IPS-15b (cell line): ENCODE measurements around the gene IGLON5.

ENCODE experiments used
- H3K27me3 ChIP-seq: one replicate; pipeline ENCODE4 v1.6.1; 2013; ENCODE audit warnings: low read length; ENCODE audit not compliant: control insufficient read depth, insufficient read depth
- H3K36me3 ChIP-seq: one replicate; pipeline ENCODE4 v1.6.1; 2013; ENCODE audit warnings: low read length; ENCODE audit not compliant: control insufficient read depth, insufficient read depth
- H3K4me1 ChIP-seq: one replicate; pipeline ENCODE4 v1.6.1; 2013; ENCODE audit warnings: mild to moderate bottlenecking, low read length; ENCODE audit not compliant: control insufficient read depth, insufficient read depth
- H3K4me3 ChIP-seq: one replicate; pipeline ENCODE4 v1.5.1; 2013; ENCODE audit warnings: low read depth, low read length
- H3K9ac ChIP-seq: one replicate; pipeline ENCODE4 v1.6.1; 2013; ENCODE audit warnings: low read depth, mild to moderate bottlenecking, low read length
- H3K9me3 ChIP-seq: one replicate; pipeline ENCODE4 v1.6.1; 2013; ENCODE audit warnings: mild to moderate bottlenecking, low read length; ENCODE audit not compliant: control insufficient read depth, insufficient read depth

IGLON5 gene

DNA sequence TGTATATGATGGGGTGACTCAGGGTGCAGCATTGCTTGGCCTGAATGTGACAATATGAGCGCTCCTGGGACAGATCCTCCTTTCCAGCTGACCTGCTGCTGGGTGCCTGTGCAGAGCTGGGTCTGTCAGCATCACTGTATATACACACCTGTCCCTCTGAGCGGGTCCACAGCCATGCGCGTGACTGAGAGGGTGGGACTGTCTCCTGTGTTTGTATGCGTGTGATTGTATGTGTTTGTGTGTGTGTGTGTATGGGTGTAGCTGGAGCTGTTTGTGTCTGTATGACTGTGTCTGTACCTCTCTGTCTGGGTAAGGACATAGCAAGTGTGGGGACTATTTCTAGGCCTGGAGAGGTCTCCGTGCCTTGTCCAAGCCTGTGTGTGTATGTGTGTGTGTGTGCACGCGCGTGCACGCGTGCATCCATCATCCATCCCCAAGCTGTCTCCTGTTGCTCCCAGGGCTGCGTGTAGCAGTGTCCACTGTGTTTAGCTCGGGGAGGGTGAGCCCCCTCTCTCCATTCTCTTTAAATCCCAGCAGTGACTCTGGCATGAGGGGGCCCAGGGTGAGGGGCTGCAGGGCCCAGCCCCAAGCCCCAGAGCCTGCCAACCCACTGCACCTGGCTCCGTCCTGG lies 8.3 kb downstream of the IGLON5 start:
- Histone ChIP-seq H3K4me3 (no peak overlapping the region), H3K27me3 (peaks cover 2% of the 10 kb centered on the region), H3K9me3 (no peaks in the 10 kb centered on the region)

GRCh38 chr19:51320280-51320657 lies 8.8 kb downstream of the IGLON5 start:
- H3K9me3 ChIP-seq: no peaks in the 10 kb centered on the region

More for the DNA sequence above, 8.3 kb downstream of the IGLON5 start:
- no peak overlapping the region for H3K9ac ChIP-seq
- no peaks in the 10 kb centered on the region for H3K4me1 ChIP-seq
- H3K36me3 ChIP-seq: no peaks in the 10 kb centered on the region

GRCh38 chr19:51321799-51322198 lies 10.4 kb downstream of the IGLON5 start:
- no peaks in the 10 kb centered on the region for H3K4me1 ChIP-seq
- H3K27me3 ChIP-seq: peaks cover 8% of the 10 kb centered on the region
- H3K9me3 ChIP-seq: no peaks in the 10 kb centered on the region

More at GRCh38 chr19:51320280-51320657, 8.8 kb downstream of the IGLON5 start:
- no peak overlapping the region for H3K9ac ChIP-seq
- no peaks in the 10 kb centered on the region for H3K36me3 ChIP-seq
- H3K27me3 ChIP-seq: peaks cover 2% of the 10 kb centered on the region
- H3K4me3 ChIP-seq: no peak overlapping the region
- H3K4me1 ChIP-seq: no peaks in the 10 kb centered on the region

GRCh38 chr19:51323481-51324166 lies 12.2 kb downstream of the IGLON5 start:
- H3K4me3 ChIP-seq: no peak overlapping the region
- no peaks in the 10 kb centered on the region for H3K9me3 ChIP-seq
- H3K36me3 ChIP-seq: no peaks in the 10 kb centered on the region
- no peak overlapping the region for H3K9ac ChIP-seq
- no peaks in the 10 kb centered on the region for H3K4me1 ChIP-seq
- peaks cover 11% of the 10 kb centered on the region for H3K27me3 ChIP-seq

More at GRCh38 chr19:51321799-51322198, 10.4 kb downstream of the IGLON5 start:
- no peak overlapping the region for H3K4me3 ChIP-seq
- H3K36me3 ChIP-seq: no peaks in the 10 kb centered on the region
- H3K9ac ChIP-seq: no peak overlapping the region

GRCh38 chr19:51324167-51324481 lies 12.7 kb downstream of the IGLON5 start:
- Histone ChIP-seq H3K9ac (no peak overlapping the region), H3K36me3 (no peaks in the 10 kb centered on the region), H3K27me3 (peaks cover 11% of the 10 kb centered on the region), H3K9me3 (no peaks in the 10 kb centered on the region), H3K4me1 (no peaks in the 10 kb centered on the region), H3K4me3 (no peak overlapping the region)

DNA sequence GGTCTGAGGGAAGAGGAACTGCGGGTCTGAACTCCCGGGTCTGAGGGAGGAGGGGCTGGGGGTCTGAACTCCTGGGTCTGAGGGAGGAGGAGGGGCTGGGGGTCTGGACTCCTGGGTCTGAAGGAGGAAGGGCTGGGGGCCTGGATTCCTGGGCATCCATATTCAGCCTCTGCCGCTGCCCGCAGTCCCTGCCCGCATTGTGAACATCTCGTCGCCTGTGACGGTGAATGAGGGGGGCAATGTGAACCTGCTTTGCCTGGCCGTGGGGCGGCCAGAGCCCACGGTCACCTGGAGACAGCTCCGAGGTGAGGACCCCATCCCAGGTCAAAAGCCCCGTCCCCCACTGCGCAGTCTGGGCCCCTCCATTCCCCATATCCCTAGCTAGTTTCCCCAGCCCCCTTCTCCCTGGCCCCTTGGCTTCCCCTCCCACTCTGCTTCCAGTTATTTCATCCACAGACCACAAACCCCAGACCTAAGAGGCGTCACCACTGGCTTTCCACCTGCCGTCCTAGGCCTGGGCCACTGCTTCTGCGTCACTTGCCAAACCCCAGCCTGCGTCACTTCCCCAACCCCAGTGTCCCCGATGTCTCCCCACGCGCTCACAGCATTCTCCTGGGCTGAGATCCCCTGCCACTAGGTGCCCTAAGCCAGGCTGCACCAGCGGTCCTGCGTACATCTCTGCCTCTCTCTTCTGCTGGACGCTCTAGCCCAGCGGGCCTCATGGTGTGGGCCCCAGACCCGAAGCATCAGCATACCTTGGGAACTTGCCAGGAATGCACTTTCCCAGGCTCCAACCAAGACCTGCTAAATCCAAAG lies 13.9 kb downstream of the IGLON5 start:
- Histone ChIP-seq H3K9me3 (no peaks in the 10 kb centered on the region), H3K4me1 (no peaks in the 10 kb centered on the region), H3K9ac (no peak overlapping the region), H3K27me3 (peaks cover 11% of the 10 kb centered on the region), H3K4me3 (no peak overlapping the region), H3K36me3 (peaks cover 5% of the 10 kb centered on the region)

DNA sequence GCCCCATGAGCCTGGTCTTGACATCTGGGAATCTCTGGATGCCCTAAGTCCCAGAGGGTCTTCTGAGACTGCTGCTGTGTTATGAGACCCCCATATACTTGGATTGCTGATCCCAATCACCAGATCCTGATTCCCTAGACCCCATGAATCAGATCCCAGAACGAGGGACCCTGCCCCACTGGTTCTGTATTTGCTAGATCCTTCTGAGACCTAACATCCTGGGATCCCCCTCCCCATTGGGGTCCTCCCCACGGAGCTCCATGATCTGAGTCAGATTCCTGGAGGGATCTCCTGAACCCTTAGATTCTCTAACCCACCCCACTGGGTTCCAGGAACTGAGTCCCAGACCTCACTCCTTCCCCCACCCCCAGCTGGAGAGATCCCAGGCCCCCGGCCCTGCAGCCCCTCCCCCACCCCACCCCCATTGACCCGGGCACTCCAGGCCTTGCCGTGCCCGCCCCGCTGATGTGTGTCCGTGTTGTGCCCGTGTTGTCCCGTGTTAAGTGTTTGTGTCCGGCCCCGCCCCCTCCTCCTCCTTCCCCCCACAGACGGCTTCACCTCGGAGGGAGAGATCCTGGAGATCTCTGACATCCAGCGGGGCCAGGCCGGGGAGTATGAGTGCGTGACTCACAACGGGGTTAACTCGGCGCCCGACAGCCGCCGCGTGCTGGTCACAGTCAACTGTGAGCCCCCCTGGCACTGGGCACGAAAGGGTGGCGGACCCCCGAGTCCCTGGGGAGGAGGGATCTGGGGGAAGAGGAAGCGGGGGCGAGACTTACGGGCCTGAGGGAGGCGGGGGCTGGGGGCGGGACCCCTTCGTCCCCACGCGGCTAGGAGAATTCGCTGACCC lies 15.0 kb downstream of the IGLON5 start:
- Histone ChIP-seq H3K4me1 (no peaks in the 10 kb centered on the region), H3K27me3 (peaks cover 11% of the 10 kb centered on the region), H3K9me3 (no peaks in the 10 kb centered on the region), H3K9ac (no peak overlapping the region), H3K4me3 (peak overlapping the region; percentile 64), H3K36me3 (peaks cover 11% of the 10 kb centered on the region)

GRCh38 chr19:51327066-51328001 lies 15.9 kb downstream of the IGLON5 start:
- no peaks in the 10 kb centered on the region for H3K4me1 ChIP-seq
- peak overlapping the region; percentile 54 for H3K9ac ChIP-seq
- peak overlapping the region; percentile 64 for H3K4me3 ChIP-seq
- peaks cover 11% of the 10 kb centered on the region for H3K27me3 ChIP-seq
- no peaks in the 10 kb centered on the region for H3K9me3 ChIP-seq
- peaks cover 15% of the 10 kb centered on the region for H3K36me3 ChIP-seq

- Histone ChIP-seq H3K9ac (no peak overlapping the region), H3K27me3 (peaks cover 9% of the 10 kb centered on the region), H3K9me3 (no peaks in the 10 kb centered on the region), H3K36me3 (peaks cover 17% of the 10 kb centered on the region), H3K4me1 (no peaks in the 10 kb centered on the region), H3K4me3 (no peak overlapping the region)
These were observed 18.0 kb downstream of the IGLON5 start for GRCh38 chr19:51329411-51329810.

- H3K9ac ChIP-seq: no peak overlapping the region
- no peaks in the 10 kb centered on the region for H3K9me3 ChIP-seq
- H3K4me3 ChIP-seq: no peak overlapping the region
- peaks cover 9% of the 10 kb centered on the region for H3K27me3 ChIP-seq
- no peaks in the 10 kb centered on the region for H3K4me1 ChIP-seq
- H3K36me3 ChIP-seq: peaks cover 19% of the 10 kb centered on the region
These were observed 18.9 kb downstream of the IGLON5 start for GRCh38 chr19:51330366-51330765.
